Left ventricle myocardium inferior (tissue), 1 donor: ENCODE data around the gene FLT3LG. TPM values are rescaled to one million over a fixed set of nuclear protein-coding genes. Genes with fewer than 3 reads are reported as not detected.

ENCODE experiments used
- DNase-seq: peaks from one replicate; pipeline ENCODE4 v3.0.0-alpha.2; 2020
- H3K27ac ChIP-seq: fragments of 200-600 bp; replicated peaks from 2 replicates; pipeline ENCODE4 v1.8.0; 2021
- H3K27me3 ChIP-seq: fragments of 200-600 bp; 2 replicates; pipeline ENCODE4 v1.8.0; 2021; ENCODE audit warnings: low read depth
- H3K36me3 ChIP-seq: fragments of 200-600 bp; 2 replicates; pipeline ENCODE4 v1.8.0; 2021
- H3K4me1 ChIP-seq: fragments of 200-600 bp; 2 replicates; pipeline ENCODE4 v1.8.0; 2021
- H3K4me3 ChIP-seq: fragments of 200-600 bp; 2 replicates; pipeline ENCODE4 v1.8.0; 2021; ENCODE audit warnings: mild to moderate bottlenecking, moderate library complexity
- H3K9me3 ChIP-seq: fragments of 200-600 bp; replicated peaks from 2 replicates; pipeline ENCODE4 v1.8.0; 2021
- CTCF ChIP-seq: fragments of 200-600 bp; IDR thresholded peaks from 2 replicates; pipeline ENCODE4 v1.8.0; 2021; ENCODE audit warnings: antibody characterized with exemption, mild to moderate bottlenecking, borderline replicate concordance
- intact Hi-C: fragments of 100-400 bp; cut with micrococcal nuclease; formaldehyde crosslinking; loops from one replicate; pipeline ENCODE4 v1.11.0; 2022
- total RNA-seq: library from RNA; stranded (reverse); fragmentation: NEBNext Ultra II Directional; extraction: Animal tissue kit (Norgen Biotek cat#: 25700); gene quantifications from one replicate; pipeline ENCODE4 v1.2.1, GENCODE V29; 2021
- donor health status: DM: no; HTN: yes; CAD: no; lungs with severe emphysema.

The FLT3LG gene
- total RNA-seq, 1 donor from 2014 or later, result 3.1 TPM

GRCh38 chr19:49433240-49433901 lies 40.6 kb upstream of the FLT3LG start:
- DNase-seq, result no peak
- H3K27ac ChIP-seq, result no peak overlapping the region
- TF ChIP-seq CTCF, result no peak
- no peaks in the 10 kb centered on the region for H3K36me3 ChIP-seq
- no peaks in the 10 kb centered on the region for H3K9me3 ChIP-seq
- intact Hi-C loops, result no loop called here
- no peak overlapping the region for H3K4me3 ChIP-seq
- peaks cover 4% of the 10 kb centered on the region for H3K4me1 ChIP-seq
- H3K27me3 ChIP-seq, result peaks cover 100% of the 10 kb centered on the region

- intact Hi-C loops, result no loop called here
- no peak overlapping the region for H3K4me3 ChIP-seq
- H3K4me1 ChIP-seq, result no peaks in the 10 kb centered on the region
- no peak for DNase-seq
- no peak for TF ChIP-seq CTCF
- peaks cover 100% of the 10 kb centered on the region for H3K27me3 ChIP-seq
- H3K36me3 ChIP-seq, result no peaks in the 10 kb centered on the region
- no peaks in the 10 kb centered on the region for H3K9me3 ChIP-seq
- no peak overlapping the region for H3K27ac ChIP-seq
Observed at GRCh38 chr19:49434907-49435583, 39.0 kb upstream of the FLT3LG start.

GRCh38 chr19:49435670-49436069 lies 38.3 kb upstream of the FLT3LG start:
- no peak for DNase-seq
- H3K36me3 ChIP-seq, result no peaks in the 10 kb centered on the region
- H3K27ac ChIP-seq, result no peak overlapping the region
- peaks cover 4% of the 10 kb centered on the region for H3K4me1 ChIP-seq
- no peak for TF ChIP-seq CTCF
- H3K9me3 ChIP-seq, result no peaks in the 10 kb centered on the region
- no peak overlapping the region for H3K4me3 ChIP-seq
- H3K27me3 ChIP-seq, result peaks cover 100% of the 10 kb centered on the region
- intact Hi-C loops, result no loop called here

- H3K27ac ChIP-seq, result no peak overlapping the region
- H3K36me3 ChIP-seq, result no peaks in the 10 kb centered on the region
- no peak overlapping the region for H3K4me3 ChIP-seq
- H3K27me3 ChIP-seq, result peaks cover 100% of the 10 kb centered on the region
- intact Hi-C loops, result no loop called here
- TF ChIP-seq CTCF, result no peak
- peaks cover 5% of the 10 kb centered on the region for H3K4me1 ChIP-seq
- no peaks in the 10 kb centered on the region for H3K9me3 ChIP-seq
- no peak for DNase-seq
Observed at GRCh38 chr19:49436381-49437017, 37.5 kb upstream of the FLT3LG start.

GRCh38 chr19:49437231-49437630 lies 36.8 kb upstream of the FLT3LG start:
- no peak for DNase-seq
- Histone ChIP-seq H3K27me3 (peaks cover 100% of the 10 kb centered on the region), H3K36me3 (no peaks in the 10 kb centered on the region), H3K9me3 (no peaks in the 10 kb centered on the region), H3K4me1 (peaks cover 9% of the 10 kb centered on the region), H3K27ac (no peak overlapping the region), H3K4me3 (no peak overlapping the region)
- TF ChIP-seq CTCF, result no peak
- intact Hi-C loops, result no loop called here
